HG03460 (cell line): ENCODE results near the gene MED29.
"Not testable (repeated sequence)": the region's sequence is repeated elsewhere in the genome, so short reads cannot be mapped to it uniquely, and the experiment has no call there.

ENCODE experiments used
- ATAC-seq: cut with Tn5 transposase; IDR thresholded peaks from one replicate; pipeline ENCODE4 v1.9.1; 2021; ENCODE audit not compliant: unreplicated experiment

The MED29 gene

DNA sequence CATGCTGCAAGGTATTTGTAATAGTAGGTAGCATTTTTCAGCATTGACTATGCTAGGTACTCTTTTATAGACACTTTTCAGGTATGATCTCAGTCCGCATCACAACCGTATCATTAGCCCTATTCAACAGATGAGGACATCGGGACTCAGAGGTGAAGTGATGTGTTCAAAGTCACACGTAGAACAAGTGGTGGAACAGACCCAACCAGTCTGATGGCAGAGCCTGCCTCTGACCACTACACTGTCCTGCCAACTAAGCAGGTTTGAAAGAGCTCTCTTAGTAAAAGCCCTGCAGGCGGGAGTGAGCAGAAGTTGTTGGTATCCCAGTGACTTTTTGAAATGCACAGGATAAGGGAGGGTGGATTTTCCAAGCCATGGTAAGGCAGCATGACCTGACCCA, 20.4 kb upstream of the MED29 start:
- ATAC-seq, result no peak

DNA sequence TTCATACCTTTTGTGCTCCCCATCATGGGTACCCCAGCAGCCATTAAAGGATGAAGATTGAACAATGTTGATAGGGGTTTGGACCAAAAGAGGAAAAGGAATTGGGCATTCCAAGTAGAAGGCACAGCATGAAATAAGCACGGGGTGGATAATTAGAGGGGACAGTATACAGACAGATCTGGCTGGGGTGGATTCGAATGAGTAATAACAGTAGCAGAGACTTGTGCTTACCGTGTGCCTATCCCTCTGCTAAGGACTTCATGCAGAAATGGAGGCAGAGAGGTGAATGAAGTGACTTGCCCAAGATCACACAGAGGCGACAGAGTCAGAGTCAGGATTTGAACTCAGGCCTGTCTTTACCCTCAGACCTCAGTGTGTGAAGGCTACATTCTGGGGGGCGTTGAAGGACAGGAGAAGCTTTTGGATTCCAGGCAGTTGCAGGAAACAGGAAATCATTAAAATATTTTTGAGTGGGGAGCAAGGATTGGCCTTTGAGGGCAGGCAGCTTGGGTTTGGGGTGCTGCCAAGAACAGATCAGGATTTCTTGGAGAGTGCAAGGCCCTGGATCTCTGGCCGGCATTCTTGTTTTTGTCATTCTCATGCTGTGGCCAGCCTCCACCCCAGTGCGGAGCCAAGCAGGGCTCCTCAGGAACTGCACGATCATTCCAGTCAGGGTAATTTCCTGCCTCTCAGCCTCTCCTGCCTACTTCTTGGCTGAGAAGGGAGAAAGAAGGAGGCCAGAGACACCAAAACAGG, 19.0 kb upstream of the MED29 start:
- ATAC-seq, result no peak

DNA sequence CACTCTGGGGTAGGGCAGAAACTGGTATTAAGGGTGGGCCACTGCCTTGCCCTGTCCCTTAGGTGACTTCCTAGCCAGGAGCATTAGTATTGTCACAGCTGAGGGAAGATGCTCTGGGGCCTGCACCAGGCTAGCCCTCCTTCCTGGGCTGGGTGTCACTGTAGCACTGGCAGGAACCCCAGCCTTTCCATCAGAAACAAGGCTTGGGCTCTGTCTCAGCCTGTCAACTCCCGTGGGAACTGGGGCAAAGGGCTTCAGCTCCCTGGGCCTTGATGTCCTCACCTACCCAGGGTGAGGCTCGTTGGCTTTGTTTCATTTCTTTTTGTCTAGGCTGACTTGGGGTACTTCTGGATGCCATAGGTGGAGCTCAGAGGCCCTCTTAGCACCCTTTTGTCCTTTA, 18.2 kb upstream of the MED29 start:
- no peak for ATAC-seq

DNA sequence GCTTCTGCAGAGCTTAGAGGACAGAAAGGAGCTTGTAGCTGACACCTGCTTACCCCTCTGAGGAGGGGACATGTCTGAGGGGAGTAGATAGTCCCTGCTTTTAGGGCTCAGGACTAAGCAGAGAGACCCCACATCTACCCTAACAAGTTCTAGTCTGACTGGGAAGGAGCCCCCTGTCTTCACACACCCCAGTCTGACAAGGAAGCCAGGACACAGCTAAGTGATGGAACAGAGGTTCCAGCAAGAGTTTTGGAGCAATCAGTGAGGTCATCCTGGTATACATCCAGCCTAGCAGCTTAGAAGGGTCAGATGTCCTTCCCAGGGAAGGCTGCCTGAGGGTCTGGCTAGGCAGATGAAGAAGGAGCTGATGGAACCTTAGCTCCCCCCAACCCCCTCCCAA, 15.2 kb upstream of the MED29 start:
- ATAC-seq, result no peak

DNA sequence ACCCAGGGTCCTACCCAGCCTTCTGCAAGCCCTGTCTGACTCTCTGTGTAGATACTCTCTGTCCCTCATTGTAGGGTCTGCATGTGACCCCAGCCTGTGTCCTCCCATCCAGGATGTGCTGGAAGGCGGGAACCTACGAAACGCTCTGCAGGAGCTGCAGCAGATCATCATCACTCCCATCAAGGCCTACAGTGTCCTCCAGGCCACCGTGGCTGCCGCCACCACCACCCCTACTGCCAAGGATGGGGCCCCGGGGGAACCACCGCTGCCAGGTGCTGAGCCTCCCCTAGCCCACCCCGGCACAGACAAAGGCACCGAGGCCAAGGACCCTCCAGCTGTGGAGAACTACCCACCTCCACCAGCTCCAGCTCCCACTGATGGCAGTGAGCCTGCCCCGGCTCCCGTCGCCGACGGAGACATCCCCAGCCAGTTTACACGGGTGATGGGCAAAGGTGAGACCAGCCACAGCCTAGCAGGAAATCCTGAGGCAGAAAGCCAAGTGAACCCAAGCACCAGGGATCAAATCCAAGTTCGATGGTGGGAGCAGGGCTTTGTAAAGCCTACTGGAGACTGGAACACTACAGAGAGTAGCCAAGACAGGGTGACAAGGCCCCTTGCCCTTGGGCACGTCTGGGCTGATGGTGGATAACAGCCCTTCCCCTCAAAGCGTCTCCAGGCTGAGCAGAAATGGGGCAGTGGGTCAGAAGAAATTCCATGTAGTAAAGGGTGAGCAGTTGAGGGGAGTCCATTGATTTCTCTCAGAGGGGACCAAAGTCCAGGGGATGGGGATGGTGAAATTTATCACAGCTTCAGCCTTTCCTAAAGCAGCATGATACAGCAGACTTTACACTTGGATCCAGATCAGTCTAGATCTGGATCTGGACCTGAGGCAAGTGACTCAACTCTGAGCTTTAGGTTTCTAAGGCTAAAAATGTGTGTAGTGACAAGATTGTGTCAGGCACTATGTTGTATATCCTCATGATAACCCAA, 13.5 kb upstream of the MED29 start:
- ATAC-seq, result no peak

DNA sequence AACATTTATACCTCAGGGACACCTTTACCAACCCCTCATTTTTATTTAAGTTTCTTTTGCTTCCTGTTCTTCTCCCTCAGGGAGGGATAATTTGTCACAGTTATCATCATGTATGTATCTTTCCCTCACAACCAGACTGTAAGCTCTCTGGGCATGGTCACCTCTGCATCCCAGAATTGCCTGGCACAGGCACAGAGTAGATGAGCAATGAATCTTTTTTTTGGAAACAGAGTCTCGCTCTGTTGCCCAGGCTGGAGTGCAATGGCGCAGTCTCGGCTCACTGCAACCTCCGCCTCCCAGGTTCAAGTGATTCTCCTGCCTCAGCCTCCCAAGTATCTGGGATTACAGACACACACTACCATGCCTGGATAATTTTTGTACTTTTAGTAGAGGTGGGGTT, 11.8 kb upstream of the MED29 start:
- not testable (repeated sequence) for ATAC-seq

DNA sequence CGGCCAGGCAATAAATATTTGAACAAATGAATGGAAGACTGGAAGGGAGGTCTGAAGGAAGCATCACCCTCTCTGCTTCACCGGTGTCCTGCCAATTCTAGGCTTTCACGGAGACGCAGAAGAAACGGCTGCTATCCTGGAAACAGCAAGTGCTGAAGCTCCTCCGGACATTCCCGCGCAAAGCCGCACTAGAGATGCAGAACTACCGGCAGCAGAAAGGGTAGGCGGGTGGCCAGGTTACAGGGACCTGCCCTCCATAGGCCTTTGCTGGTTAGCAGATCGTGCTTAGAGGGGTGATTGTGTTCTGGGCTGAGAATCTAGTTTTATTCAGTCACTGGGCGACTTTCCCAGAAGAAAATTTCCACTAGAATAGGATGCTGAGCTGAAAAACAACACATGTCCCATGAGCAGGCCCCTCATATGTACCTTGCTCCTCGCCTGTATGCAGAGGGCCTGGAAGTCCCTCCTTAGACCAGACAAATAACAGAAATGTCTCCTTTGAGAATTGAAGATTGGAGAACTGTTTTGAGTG, 11.2 kb upstream of the MED29 start:
- no peak for ATAC-seq

DNA sequence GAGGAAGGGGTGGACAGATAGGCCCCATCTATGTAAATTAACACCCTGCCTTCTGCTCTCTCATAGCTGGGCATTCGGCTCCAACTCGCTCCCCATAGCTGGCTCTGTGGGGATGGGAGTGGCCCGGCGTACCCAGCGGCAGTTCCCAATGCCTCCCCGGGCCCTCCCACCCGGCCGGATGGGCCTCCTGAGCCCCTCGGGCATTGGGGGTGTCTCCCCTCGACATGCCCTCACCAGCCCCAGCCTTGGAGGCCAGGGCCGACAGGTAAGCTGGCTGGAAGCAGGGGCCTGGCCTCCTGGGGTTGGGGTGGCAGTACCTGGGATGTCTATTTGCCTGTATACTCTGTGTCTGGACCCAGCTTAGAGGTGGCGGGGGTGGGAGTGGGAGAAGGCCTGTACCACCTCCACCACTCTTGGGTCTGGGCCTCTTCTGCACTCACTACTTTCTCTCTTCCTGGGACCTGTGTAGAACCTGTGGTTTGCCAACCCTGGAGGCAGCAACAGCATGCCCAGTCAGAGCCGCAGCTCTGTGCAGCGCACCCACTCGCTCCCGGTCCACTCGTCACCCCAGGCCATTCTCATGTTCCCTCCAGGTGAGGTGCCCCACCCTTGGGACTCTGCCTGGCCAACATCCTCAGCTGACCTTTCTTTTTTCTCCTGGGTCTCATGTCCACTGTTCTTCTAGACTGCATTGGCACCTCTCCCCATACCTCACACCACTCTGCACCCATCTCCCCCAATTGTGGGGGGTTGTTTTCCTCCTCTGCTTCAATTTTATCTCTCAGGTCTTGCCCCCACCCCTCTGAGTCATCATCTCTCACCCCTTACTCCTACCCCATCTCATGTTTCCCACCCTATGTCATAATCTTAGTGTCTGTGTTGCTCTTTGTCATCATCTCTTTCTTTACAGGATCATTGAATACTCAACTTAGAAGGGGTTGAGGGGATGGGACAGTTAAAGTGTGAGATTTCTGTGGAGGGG, 10.4 kb upstream of the MED29 start:
- ATAC-seq, result no peak

DNA sequence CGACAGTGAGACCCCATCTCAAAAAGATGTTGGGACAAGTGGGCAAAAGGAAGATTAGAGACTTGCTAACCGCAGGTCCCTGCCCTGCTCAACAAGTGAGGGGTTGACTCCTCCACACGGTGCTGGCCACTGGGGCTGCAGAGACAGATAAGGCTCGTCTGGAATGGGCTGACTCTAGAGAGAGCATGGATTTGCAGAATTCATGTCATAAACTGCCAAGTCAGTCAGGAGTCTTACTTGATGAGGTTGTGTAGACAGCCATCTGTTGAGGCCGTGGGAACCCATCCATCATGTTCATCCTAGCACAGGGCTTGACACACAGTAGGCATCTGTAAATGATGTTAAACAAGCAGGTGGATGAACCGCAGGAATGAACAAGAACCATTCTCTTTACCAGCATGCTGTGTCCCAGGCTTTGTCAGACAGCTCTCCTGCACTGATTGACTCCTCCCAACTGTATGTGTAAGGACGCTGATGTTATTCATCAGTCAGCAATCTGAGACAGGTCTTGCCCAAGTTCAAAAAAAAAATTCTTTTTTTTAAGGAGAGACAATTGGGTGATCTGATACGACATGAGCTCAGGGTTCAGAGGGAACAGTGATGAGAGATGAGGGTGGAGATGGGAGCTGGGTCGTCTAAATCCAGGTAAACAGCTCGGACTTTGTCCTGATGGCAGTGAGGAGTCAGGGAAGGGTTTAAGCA, 9.1 kb upstream of the MED29 start:
- ATAC-seq, result no peak

DNA sequence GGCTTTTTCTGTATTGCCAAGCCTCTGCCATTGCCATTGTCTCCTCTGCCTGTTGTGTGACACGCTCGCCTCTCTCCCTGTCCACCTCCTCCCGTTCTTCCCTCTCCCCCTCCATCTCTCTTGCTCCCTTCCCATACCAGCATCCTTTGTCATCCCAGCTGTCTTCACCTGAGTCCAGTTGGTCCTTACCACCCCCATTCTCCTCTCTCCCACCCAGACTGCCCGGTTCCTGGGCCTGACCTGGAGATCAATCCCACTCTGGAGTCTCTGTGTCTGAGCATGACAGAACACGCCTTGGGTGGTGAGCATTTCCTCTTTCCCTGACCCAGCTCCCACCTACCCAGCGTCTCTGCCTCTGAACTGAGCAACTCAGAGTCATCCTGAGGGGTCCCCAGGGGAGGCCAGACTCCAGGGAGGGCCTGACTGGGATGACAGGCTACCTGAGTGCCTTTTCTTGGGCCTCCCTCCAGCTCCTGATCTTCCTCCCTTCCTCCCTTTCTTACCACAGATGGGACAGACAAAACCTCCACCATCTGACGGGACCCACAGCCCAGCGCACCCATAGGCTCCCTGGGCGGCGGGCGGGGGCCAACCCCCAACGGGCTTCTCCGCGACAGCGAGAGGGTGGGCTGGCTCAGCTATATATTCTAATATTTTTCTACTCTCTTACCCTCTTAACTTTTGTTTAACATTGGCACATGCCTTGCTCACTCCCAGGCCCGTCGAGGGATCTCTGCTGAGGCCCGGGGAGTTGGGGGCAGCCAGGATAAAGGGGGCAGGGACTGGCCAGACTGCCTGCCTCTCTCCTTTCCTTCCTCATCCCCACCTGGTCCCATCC, 8.0 kb upstream of the MED29 start:
- no peak for ATAC-seq

DNA sequence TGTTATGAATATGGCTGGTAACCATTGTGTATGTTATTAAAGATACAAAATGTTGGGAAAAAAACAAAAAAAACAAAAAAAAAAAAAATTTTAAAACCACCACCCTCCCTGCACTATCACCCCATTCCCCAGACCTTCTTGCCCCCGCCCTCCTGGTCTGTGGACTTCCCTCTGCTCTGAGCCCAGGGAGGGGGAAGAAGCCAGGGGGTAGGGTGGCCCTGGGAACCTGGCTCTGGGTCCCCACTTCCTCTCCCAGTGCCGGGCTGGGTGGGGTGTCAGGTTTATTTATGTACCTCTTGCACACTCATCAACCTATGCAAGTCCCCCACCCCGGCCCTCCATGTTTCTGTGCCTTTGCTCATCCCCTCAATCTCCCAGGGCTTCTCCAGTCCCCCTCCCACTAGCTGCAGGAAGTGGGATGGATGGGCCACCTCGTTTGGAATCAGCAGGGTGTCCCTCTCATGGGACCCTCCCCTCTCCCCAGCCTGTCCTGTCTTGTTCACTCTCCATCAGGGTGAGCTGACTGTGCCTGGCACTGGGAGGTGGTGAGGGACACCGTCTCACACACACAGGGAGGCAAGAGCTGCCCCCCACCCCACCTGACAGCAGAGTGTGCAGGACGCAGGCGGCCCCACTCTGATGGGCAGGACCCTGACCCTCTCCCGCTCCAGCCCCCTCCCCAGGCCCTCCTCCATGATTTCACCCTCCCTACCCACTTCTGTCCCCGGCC, 6.2 kb upstream of the MED29 start:
- ATAC-seq, result no peak

DNA sequence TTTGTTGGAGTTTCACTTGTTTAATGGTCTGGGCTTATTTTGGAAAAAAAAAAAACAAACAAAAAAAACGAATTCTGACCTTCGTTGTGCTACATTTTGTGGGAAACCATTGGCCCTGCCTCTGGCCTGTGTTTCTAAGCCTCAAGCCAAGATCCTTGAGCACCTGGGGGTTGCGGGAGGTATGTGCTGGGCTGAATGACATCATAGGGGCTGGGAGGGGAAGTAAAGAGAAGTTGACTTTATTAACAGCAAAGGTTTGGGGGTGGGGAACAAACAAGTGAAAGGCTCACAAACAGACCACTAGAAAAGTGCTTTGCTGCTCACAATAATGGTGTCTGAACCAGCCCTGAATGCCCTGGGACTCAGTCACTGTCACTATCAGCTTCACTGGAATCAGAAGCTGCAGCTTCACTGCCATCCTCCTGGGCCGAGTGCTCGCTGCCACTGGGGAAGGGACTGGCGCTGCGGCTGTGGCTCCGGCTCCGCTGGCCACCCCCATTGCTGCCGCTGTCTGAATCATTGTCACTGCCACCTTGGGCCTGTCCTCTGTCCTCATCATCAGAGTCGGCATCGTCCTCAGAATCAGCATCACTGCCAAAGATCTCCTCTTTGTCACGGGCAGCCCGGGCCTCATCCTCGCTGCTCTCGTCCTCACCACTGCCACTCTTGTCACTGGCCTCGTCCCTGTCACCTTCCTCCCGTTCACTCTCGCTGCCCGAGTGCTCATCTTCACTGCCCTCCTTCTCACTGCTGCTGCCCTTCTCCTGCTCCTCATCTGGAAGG, 5.4 kb upstream of the MED29 start:
- no peak for ATAC-seq

DNA sequence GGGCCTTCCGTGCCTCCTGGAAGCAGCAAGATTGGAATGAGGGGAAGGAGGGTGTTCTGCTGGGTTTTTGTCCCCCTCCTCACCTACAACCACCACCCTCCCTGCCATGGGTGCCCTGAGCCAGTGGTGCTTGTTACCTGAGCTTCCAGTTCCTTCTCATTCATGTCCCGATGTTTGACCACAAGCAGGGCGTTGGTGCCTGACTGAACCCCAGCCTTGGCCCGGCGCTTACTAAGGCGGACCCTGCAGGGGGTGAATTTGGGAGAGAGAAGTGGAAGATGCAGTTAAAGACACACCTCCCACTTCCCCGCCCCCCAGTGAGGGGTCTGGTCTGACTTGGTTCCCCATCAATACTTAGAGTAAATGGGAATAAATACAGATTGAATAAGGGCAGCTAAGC, 4.6 kb upstream of the MED29 start:
- no peak for ATAC-seq

DNA sequence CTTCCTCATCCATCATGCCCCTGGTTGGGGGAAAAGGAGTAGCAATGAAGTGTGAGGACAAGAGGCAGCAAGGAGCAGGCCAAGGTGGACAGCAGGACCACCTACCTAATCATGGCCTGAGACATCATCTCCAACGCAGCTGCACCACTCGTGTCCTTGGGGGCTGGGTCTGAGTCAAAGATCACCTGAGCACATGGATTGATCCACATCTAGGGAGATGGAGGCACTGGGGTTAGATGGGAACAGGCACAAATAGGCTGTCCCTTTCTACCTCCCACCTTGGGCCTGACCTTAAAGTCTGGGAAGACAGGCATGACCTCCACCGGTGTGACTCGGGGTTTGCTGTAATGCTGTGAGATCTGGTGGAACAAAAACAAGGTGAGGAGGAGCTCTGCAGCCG, 2.5 kb upstream of the MED29 start:
- ATAC-seq, result no peak

DNA sequence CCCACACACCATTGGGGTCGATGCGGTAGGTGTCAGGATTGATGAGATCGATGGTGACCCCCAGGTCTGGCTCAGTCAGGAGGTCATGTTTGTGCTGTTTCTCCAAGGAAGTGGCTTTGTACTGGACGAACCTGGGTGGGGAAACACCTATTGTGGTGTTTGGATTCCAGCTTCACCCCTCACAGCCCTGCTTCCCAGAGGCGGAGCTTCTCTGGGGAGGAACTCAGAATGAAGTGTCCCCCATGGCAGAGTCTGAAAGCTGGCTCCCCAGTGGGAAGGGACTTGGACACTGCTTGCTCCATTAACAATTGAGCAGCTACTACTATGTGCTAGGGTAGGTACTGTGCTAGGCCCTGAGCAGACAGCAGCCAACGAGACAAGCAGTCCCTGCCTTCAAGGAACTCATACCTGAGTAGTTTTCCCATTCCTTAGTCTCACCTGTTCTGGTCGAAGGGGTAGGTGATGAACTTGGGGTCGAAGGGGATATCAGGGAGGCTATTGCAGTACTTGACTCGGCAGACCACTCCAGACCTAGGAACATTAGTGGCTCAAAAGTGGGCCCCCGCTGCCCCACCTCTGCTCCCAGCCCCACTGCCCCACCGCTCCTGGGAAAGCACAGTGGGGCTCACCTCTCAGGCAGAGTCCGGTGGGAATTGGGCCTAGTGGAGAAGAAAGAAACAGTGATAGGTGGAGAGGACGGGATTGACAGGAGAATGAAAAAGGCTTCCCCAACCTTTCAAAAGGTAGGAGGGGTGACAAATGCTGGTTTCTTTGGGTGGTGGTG, 1.4 kb upstream of the MED29 start:
- no peak for ATAC-seq

DNA sequence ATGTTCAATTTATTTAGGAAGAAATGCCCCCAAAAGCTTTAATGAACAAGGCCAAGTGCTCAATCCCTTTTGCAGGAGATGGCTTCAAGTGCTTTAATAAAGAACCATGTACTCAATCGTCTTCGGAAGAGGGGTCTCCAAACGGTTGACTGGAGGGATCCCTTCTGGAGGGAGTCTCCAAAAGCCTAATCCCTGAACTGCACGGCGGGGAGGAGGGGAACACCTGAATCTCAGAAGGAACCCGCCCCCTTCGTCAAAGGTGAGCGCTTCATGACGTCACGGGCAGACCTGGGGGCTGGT, 777 bp upstream of the MED29 start:
- no peak for ATAC-seq
